Uterus (tissue), 4 donors: ENCODE data around the gene ITPRIPL1. TPM values are rescaled to one million over a fixed set of nuclear protein-coding genes. Genes with fewer than 3 reads are reported as not detected.

Experiments used
- DNase-seq, 2 donors: peaks; one replicate each; pipeline ENCODE4 v3.0.0-alpha.2; 2019 to 2020
- H3K27ac ChIP-seq, 2 donors: fragments of 200-600 bp; sonication (generic); 1 replicate in 1 of 2; 2 replicates in 1 of 2; pipeline ENCODE4 v1.5.1; 2016 to 2018
- H3K27me3 ChIP-seq, 2 donors: fragments of 200-600 bp; sonication (generic); one replicate each; pipeline ENCODE4 v1.5.1; 2018 to 2019; ENCODE audit warnings: control low read depth in 1 of 2
- H3K36me3 ChIP-seq, 2 donors: fragments of 200-600 bp; sonication (generic); one replicate each; pipeline ENCODE4 v1.5.1; 2019; ENCODE audit warnings: control low read depth in 1 of 2
- H3K4me1 ChIP-seq, 2 donors: fragments of 200-600 bp; sonication (generic); one replicate each; pipeline ENCODE4 v1.5.1; 2018 to 2019; ENCODE audit warnings: control low read depth in 1 of 2
- H3K4me3 ChIP-seq, 2 donors: fragments of 200-600 bp; sonication (generic); 1 replicate in 1 of 2; 2 replicates in 1 of 2; pipeline ENCODE4 v1.5.1; 2018 to 2019; ENCODE audit warnings: mild to moderate bottlenecking in 1 of 2
- H3K9me3 ChIP-seq, 2 donors: fragments of 200-600 bp; sonication (generic); one replicate each; pipeline ENCODE4 v1.5.1; 2019; ENCODE audit warnings: control low read depth in 1 of 2
- POLR2A ChIP-seq, 2 donors: fragments of 450-650 bp; IDR thresholded peaks; one replicate each; pipeline ENCODE4 v1.6.1; 2016; ENCODE audit warnings: antibody characterized with exemption in 2 of 2, mild to moderate bottlenecking in 1 of 2, moderate library complexity in 1 of 2
- intact Hi-C: fragments of 100-400 bp; cut with DNase I; formaldehyde crosslinking; loops from one replicate; pipeline ENCODE4 v1.15.1; 2023; ENCODE audit warnings: low total_unique reads
- total RNA-seq, 4 donors: library from RNA; depleted of rRNA in 3 of 4; stranded (reverse); fragments of >200 nt in 3 of 4; gene quantifications; one replicate each; pipeline versions ENCODE4 v1.1.0 to v1.2.4, GENCODE V29; 2014 to 2023
- TF ChIP-seq, protein P1 (sequence below), 4 experiments: fragments of 200-600 bp in 2 of 4; fragments of 450-650 bp in 2 of 4; sonication (generic) in 2 of 4; IDR thresholded peaks; one replicate each; pipeline ENCODE4 v1.5.1; 2016 to 2019; ENCODE audit warnings: antibody characterized with exemption in 4 of 4, mild to moderate bottlenecking in 2 of 4, moderate library complexity in 1 of 4
- donor health status: DM: yes; HTN: yes; CAD: no.

The ITPRIPL1 gene
- total RNA-seq, 4 donors from 2014 or later, result 1.5 to 14.1 (median 7.3) TPM; not detected in 1

DNA sequence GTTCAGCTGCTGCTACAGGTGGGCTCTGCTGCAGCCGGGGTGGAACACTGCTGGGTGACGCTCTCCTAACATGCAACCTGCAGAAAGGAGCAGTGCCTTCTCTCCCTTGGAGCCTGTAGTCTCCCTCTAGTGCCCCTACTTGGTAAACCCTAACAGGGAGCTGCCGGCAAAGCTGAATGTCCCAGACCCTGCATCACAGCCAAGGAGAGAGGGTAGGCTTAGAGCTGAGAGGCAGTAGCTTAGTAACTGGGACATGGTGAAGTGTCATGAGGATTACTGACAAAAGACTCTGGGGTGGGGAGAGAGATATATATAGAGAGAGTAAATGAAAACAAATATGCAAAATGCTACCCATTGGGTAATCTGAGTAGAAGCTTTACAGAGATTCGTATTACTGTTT lies 20.3 kb downstream of the ITPRIPL1 start:
- no peak overlapping the region for H3K4me3 ChIP-seq
- H3K36me3 ChIP-seq, result no peaks in the 10 kb centered on the region
- intact Hi-C loops, result no loop called here
- TF ChIP-seq POLR2A (IDR thresholded peaks at IDR 0.05), result no peak
- TF ChIP-seq, protein P1, sequence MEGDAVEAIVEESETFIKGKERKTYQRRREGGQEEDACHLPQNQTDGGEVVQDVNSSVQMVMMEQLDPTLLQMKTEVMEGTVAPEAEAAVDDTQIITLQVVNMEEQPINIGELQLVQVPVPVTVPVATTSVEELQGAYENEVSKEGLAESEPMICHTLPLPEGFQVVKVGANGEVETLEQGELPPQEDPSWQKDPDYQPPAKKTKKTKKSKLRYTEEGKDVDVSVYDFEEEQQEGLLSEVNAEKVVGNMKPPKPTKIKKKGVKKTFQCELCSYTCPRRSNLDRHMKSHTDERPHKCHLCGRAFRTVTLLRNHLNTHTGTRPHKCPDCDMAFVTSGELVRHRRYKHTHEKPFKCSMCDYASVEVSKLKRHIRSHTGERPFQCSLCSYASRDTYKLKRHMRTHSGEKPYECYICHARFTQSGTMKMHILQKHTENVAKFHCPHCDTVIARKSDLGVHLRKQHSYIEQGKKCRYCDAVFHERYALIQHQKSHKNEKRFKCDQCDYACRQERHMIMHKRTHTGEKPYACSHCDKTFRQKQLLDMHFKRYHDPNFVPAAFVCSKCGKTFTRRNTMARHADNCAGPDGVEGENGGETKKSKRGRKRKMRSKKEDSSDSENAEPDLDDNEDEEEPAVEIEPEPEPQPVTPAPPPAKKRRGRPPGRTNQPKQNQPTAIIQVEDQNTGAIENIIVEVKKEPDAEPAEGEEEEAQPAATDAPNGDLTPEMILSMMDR (IDR thresholded peaks at IDR 0.05), result no peak
- no peaks in the 10 kb centered on the region for H3K9me3 ChIP-seq
- no peak overlapping the region for H3K27ac ChIP-seq
- DNase-seq, result no peak
- H3K4me1 ChIP-seq, result no peaks in the 10 kb centered on the region
- H3K27me3 ChIP-seq, result no peaks in the 10 kb centered on the region

- no peaks in the 10 kb centered on the region for H3K27me3 ChIP-seq
- no peak for TF ChIP-seq POLR2A (IDR thresholded peaks at IDR 0.05)
- TF ChIP-seq, protein P1 (IDR thresholded peaks at IDR 0.05), result no peak
- intact Hi-C loops, result no loop called here
- no peaks in the 10 kb centered on the region for H3K9me3 ChIP-seq
- H3K27ac ChIP-seq, result no peak overlapping the region
- DNase-seq, result no peak
- no peak overlapping the region for H3K4me3 ChIP-seq
- no peaks in the 10 kb centered on the region for H3K36me3 ChIP-seq
- H3K4me1 ChIP-seq, result no peaks in the 10 kb centered on the region
Observed at GRCh38 chr2:96345868-96346462, 20.8 kb downstream of the ITPRIPL1 start.

DNA sequence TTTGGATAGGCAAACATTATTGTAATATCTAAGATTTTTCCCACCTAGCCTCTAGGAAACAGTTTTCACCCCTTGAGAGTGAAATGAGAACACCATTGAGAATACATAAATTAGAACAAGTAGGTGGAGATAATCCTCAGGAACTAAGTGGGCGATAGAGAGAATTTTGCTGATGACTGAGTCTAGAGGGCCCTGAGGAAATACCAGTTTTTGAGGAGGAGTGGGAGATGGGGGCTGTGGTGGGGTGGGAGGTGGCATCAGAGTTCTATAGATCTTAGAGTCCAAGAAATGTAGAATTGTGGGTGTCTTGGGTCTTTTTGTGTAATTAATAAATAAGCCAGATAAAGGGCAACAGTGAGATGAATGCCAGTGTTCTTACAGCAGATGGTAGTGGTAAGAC lies 22.3 kb downstream of the ITPRIPL1 start:
- no peak for DNase-seq
- H3K9me3 ChIP-seq, result no peaks in the 10 kb centered on the region
- TF ChIP-seq POLR2A (IDR thresholded peaks at IDR 0.05), result no peak
- TF ChIP-seq, protein P1 (IDR thresholded peaks at IDR 0.05), result no peak
- H3K4me3 ChIP-seq, result no peak overlapping the region
- no peaks in the 10 kb centered on the region for H3K36me3 ChIP-seq
- no peak overlapping the region for H3K27ac ChIP-seq
- H3K4me1 ChIP-seq, result no peaks in the 10 kb centered on the region
- intact Hi-C loops, result no loop called here
- H3K27me3 ChIP-seq, result no peaks in the 10 kb centered on the region

DNA sequence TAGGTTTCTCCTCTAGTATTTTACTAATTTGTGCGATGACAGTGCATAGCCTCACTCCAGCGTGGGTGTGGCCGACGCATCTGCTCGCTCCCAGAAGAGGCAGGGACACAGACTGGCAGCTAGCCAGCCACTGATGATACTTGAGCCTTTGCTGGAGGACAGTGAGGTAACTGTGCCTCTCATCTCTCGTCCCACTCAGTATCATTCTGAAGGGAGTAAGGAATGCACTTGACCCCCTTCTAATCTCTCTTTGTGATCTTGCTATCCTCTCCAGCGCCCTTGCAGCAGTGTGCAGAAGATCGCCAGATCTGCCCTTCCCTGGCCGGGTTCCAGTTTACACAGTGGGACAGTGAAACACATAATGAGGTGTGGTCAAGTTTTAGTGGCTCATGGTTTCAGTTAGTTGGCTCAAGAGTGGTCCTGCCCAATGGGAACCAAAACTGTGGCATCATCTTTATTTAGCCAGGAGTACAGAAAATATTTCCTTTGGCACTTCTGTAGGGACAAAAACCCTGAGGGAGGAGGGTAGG lies 28.0 kb downstream of the ITPRIPL1 start:
- TF ChIP-seq POLR2A (IDR thresholded peaks at IDR 0.05), result no peak
- TF ChIP-seq, protein P1 (IDR thresholded peaks at IDR 0.05), result no peak
- peak; percentile 26 to 68 for DNase-seq
- Histone ChIP-seq H3K4me3 (no peak overlapping the region), H3K36me3 (no peaks in the 10 kb centered on the region), H3K27ac (peak overlapping the region; percentile 61 to 68), H3K9me3 (no peaks in the 10 kb centered on the region), H3K4me1 (no peaks in the 10 kb centered on the region), H3K27me3 (no peaks in the 10 kb centered on the region)
- intact Hi-C loops, result no loop called here

GRCh38 chr2:96353606-96354101 lies 28.5 kb downstream of the ITPRIPL1 start:
- Histone ChIP-seq H3K36me3 (no peaks in the 10 kb centered on the region), H3K27ac (peak overlapping the region; percentile 61 to 68), H3K4me3 (no peak overlapping the region), H3K9me3 (no peaks in the 10 kb centered on the region), H3K4me1 (no peaks in the 10 kb centered on the region), H3K27me3 (no peaks in the 10 kb centered on the region)
- no peak for DNase-seq
- no peak for TF ChIP-seq POLR2A (IDR thresholded peaks at IDR 0.05)
- intact Hi-C loops, result no loop called here
